GM19193 (cell line): ENCODE results near the gene VPS33A.

ENCODE experiments used
- POLR2A ChIP-seq: IDR thresholded peaks from 4 replicates; pipeline ENCODE4 v1.6.1; 2011; ENCODE audit not compliant: insufficient read depth, insufficient read length; ENCODE audit errors: extremely low read depth

Gene VPS33A

DNA sequence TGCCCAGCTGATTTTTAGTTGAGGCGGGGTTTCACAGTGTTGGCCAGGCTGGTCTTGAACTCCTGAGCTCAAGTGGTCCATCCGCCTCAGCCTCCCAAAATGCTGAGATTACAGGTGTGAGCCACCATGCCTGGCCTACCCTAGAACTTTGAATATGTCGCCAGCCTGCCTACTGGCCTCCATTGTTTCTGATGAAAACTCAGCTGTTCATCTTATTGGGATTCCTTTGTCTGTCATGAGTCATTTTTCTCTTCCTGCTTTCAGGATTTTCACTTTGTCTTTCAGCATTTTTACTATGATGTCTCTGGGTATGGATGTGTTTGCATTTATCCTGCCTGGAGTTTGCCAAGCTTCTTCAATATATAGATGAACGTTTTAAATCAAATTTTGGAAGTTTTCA, 70.9 kb downstream of the VPS33A start:
- no peak for TF ChIP-seq POLR2A

DNA sequence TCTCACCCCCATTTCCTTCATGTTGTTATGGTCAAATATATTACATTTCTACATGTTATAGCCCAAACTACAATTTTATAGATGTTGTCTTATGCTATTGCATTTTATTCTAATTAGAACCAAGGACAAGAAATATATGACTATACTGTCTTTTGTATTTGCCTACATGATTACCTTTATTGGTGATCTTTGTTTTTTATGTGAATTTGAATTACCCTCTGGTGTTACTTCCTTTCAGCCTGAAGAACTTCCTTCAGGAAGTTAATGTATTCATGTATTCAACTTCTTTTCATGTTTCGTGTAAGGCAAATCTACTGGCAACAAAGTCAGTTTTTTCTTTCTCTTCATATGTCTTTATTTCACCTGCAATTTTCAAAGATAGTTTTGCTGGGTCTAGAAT, 71.5 kb downstream of the VPS33A start:
- TF ChIP-seq POLR2A: no peak

DNA sequence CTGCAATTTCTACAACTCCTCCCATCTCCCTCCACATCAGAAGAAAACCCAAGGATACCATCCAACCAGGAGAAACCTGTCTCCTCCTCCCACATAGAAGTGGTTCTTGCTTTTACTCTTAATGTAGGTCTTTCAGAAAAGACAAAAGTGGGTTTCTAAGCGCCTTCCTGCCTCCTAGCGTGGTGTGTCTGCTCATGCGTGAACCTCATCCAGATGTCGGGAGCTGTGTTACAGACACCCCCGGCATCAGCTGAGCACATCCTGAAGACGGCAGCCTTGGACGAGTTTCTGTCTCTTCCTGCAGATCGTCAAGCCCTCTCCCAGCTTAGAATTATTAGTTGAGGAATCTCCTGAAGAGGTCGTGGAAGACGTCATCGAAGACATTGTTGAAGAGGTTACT, 73.9 kb downstream of the VPS33A start:
- TF ChIP-seq POLR2A: no peak

DNA sequence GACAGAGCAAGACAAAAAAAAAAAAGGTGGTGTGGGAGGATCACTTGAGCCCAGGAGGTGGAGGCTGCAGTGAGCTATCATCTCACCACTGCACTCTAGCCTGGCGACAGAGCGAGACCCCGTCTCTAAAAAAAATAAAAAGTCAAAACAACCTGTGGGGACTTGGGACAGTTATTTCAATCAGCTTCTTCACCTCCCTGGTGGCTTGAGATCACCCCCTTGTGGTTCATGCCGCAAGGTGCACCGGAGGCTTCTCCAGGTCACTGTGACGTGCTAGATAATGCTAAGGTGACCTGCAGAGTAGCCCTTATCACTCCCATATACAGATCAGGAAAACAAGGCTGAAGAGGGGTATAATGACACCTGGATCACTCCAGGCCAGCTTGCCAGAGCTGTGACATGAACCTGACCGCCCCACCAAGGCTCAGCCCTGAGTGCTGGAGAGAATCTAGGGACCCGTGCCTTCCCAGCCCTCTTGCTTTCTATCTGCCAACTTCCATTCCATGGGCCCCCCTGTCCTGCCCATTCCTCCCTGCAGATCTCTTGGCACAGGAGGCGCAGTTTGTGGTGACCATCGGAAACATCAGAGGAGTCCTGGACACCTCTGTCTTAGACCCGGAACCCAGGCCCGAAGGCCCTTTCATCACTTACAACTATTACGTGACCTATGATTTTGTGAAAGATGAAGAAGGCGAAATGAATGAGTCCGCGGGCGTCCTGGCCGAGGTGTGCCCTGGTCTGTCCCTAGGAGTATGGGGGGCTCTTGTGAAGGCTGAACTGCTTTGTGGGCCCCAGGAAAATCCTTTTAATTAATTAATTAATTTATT, 75.2 kb downstream of the VPS33A start:
- no peak for TF ChIP-seq POLR2A

DNA sequence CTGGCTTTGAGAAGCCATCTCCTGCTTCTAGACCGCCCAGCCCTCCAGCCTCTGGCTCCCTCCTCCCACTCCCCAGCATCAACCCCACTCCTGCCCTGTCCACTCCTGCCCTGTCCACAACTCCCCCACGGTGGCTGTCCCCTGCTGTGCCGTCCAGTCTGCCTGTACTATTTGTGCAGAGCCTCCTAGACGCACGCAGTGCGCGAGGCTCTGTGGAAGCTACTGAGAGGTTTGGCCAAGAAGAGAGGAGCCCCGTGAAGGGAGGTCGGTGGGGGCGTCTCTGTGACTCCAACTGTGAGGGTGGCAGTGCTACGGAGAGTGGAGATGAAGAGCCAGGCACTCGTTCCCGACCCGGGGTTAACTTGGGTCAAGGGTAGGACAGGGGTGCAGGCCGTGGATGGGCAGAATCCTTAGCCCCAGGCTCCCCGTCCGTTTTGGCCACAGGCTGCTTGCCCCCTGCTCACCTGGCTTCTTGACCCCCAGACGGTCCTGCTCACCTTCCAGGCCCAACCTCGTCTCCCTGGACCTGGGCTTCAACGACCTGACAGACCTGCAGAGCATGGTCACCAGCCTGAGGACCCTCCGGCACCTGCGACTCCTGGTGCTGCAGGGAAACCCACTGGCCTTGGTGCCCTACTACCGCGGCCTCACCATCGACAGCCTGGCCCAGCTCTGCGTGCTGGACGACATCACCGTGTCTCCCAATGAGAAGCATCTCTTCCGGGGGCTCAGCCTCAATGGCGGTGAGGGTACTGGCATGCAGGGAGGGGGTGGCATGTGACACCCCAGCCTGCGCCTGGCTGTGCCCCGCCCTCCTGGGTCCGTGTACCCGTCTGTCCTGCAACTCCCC, 76.4 kb downstream of the VPS33A start:
- no peak for TF ChIP-seq POLR2A

DNA sequence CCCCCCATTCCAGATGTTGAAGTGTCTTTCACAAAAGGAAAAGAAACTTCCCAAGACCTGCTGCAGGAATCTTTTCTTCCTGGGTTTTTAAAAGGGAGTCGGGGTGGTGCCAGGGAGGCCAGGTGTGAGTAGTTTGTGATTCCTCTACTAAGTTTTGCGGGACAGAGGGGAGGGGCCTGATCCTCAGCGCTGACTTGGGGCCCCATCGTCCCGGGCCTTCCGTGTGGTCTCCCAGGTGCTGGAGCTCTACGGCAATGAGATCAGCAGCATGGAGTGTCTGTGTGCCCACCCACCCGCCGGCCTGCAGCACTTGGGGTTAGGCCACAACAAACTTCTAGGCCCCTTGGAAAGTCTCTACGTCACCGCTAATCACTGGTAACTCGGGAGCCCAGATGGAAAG, 78.8 kb downstream of the VPS33A start:
- TF ChIP-seq POLR2A: no peak

DNA sequence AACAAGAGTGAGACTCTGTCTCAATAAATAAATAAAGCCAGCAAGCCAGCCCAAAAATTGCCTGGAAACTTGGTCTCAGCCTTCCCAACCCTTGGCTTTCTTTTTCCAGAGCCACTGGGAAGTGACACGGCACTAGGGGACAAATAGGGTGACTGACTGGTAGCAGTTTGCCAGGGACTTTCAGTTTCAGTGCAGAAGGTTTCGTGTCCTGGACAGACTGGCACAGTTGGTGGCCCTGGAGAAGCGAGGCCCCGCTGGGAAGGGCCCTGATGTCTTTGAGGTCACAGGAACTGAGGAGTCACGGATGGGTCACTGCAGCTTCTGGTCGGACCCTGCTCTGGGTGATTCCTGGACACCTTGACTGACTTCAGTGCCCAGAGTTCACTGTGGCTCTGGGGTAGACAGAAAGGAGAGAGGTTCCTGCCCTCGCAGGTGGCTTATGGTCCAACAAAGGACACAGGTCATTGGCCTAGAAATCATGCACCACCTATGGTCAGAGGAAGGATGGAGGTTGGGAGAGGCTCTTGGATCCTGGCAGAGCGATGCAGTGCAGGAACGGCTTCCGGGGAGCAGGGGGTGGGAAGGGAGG, 80.7 kb downstream of the VPS33A start:
- TF ChIP-seq POLR2A: no peak

DNA sequence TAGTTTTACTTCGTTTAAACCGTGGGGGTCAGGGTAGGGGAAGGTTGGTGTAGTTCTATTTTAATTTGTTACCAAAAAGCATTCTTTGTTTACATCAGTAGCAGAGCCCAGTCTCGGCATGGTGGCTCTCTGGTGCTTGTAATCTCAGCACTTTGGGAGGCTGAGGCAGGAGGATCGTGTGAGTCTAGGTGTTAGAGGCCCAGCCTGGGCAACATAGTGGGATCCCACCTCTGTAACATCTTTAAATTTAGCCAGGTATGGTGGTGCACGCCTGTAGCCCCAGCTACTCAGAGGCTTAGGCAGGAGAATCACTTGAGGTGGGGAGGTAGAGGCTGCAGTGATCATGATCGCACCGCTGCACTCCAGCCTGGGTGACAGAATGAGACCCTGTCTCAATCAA, 81.2 kb downstream of the VPS33A start:
- TF ChIP-seq POLR2A: no peak

DNA sequence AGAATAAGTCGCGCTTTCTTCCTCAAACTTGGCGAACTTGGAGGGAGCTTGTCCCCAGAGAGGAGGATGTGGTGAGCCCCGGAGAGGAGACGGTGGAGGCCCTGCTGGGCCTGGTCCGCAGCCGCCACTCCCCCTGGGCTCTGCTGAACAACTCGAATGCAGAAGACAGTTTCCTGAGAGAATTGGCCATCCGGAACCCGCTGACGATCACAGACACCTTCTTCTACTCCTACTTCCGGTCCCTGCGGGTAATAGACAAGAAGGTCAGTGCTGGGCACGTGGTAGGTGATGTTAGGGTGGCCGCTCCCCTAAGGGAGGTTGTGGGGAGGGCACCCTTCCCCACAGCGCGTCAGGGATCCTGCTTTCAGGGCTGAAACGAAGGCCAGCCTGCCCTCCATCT, 81.8 kb downstream of the VPS33A start:
- no peak for TF ChIP-seq POLR2A

DNA sequence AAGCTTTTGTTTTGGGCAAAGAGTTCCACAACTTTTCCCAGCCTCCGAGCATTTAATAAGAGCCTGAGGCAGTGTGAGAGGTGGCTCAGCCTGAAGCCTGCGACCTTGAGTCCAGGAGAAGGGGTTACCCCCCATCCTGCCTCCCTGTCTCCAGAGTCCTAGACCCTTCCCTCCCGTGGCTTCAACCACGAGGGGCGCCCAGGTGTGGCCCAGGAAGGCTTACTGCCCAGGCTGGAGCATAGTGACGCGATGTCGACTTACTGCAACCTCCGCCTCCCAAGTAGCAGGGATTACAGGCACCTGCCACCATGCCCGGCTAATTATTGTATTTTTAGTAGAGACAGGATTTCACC, 82.7 kb downstream of the VPS33A start:
- no peak for TF ChIP-seq POLR2A

DNA sequence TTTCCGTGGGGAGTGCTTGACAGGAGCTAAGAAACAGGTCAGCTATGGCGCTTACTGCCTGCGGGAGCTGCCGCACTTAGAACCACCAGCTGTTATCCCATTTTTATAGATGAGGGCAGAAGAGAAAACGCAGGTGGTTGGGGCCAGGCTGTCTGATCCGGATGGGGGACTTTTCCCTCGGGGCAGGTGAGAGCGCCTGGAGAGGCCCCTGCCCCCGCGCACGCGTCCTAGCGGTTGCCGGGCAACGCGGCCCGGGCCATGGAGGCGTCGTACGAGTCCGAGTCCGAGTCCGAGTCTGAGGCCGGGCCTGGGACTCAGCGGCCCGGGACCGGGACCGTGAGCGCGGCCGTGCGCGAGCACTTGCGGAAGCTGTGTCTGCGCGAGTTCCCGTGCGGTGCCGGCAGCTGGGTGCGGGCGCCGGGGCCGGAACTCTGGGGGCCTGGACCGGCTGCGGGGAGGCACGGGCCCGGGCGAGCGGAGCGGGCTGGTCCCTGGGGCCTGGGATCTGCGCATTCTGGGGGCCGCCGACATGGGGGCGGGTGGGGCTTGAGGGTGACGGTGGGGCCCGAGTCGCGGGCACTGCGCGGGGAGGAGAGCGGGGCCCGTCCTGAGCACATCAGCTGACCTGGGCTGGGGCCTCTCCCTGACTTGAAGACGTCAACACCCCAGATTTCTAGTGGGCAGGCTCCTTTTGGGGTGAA, 83.3 kb downstream of the VPS33A start, which contains the start of gene LRRC43:
TSS of gene LRRC43 (plus strand) at position 237 of the 701 bp plus-strand sequence. CDS start at position 259, 22 bp downstream.
- no peak for TF ChIP-seq POLR2A
